HepG2 (cell line): ENCODE results near the gene IFIH1. TPM values are rescaled to one million over a fixed set of nuclear protein-coding genes. Genes with fewer than 3 reads are reported as not detected.

Source experiments
- BORCS8-MEF2B ChIP-seq: sonication (generic); formaldehyde crosslinking; IDR thresholded peaks from 2 replicates; pipeline ENCODE4 v1.8.0; 2022; ENCODE audit warnings: mild to moderate bottlenecking, missing genetic modification reagents
- CHD4 ChIP-seq: fragments of 200-600 bp; sonication (generic); IDR thresholded peaks from 2 replicates; pipeline ENCODE4 v1.7.0; 2017; ENCODE audit warnings: mild to moderate bottlenecking, low read length, borderline replicate concordance
- CTCF ChIP-seq: sonication (generic); formaldehyde crosslinking; IDR thresholded peaks from 2 replicates; pipeline ENCODE4 v1.5.0; 2020; ENCODE audit warnings: mild to moderate bottlenecking, missing genetic modification reagents, moderate library complexity
- ELF3 ChIP-seq: IDR thresholded peaks from 2 replicates; pipeline ENCODE4 v1.6.1; 2016; ENCODE audit warnings: missing genetic modification reagents, missing compliant biosample characterization
- FOSL1 ChIP-seq: sonication (generic); formaldehyde crosslinking; IDR thresholded peaks from 2 replicates; pipeline ENCODE4 v1.9.0; 2021; ENCODE audit warnings: missing genetic modification reagents, borderline replicate concordance
- HMGXB4 ChIP-seq, 2 experiments: sonication (generic) in 1 of 2; formaldehyde crosslinking in 1 of 2; IDR thresholded peaks; 2 replicates each; pipeline versions ENCODE4 v1.4.0 to v1.6.1; 2018 to 2020; ENCODE audit warnings: missing genetic modification reagents in 2 of 2, borderline replicate concordance in 1 of 2, low read depth in 1 of 2, mild to moderate bottlenecking in 1 of 2, missing biosample characterization in 1 of 2
- IRF2 ChIP-seq: IDR thresholded peaks from 2 replicates; pipeline ENCODE4 v1.6.1; 2018; ENCODE audit warnings: missing genetic modification reagents, missing compliant biosample characterization
- KDM5B ChIP-seq: sonication (generic); formaldehyde crosslinking; IDR thresholded peaks from 2 replicates; pipeline ENCODE4 v1.4.0; 2020; ENCODE audit warnings: missing genetic modification reagents, mild to moderate bottlenecking, borderline replicate concordance
- MIXL1 ChIP-seq: IDR thresholded peaks from 2 replicates; pipeline ENCODE4 v1.6.1; 2016
- RNF2 ChIP-seq: fragments of 450-650 bp; conservative IDR thresholded peaks from 2 replicates; pipeline ENCODE4 v1.6.1; 2016; ENCODE audit warnings: low read depth
- SMARCE1 ChIP-seq: fragments of 450-650 bp; IDR thresholded peaks from 2 replicates; pipeline ENCODE4 v1.6.1; 2017; ENCODE audit warnings: borderline replicate concordance
- ZBTB7B ChIP-seq: sonication (generic); formaldehyde crosslinking; IDR thresholded peaks from 2 replicates; pipeline ENCODE4 v1.4.0; 2020; ENCODE audit warnings: missing genetic modification reagents
- ZFP37 ChIP-seq: sonication (generic); formaldehyde crosslinking; IDR thresholded peaks from 2 replicates; pipeline ENCODE4 v1.4.0; 2020; ENCODE audit warnings: missing genetic modification reagents, borderline replicate concordance
- ZFP90 ChIP-seq: sonication (generic); formaldehyde crosslinking; IDR thresholded peaks from 2 replicates; pipeline ENCODE4 v1.8.0; 2022; ENCODE audit warnings: missing genetic modification reagents, mild to moderate bottlenecking, inconsistent platforms, borderline replicate concordance
- ZFX ChIP-seq: sonication (generic); formaldehyde crosslinking; IDR thresholded peaks from 2 replicates; pipeline ENCODE4 v1.4.0; 2020; ENCODE audit warnings: mild to moderate bottlenecking, low read depth, missing genetic modification reagents, moderate library complexity
- ZKSCAN5 ChIP-seq: sonication (generic); formaldehyde crosslinking; IDR thresholded peaks from 2 replicates; pipeline ENCODE4 v1.5.1; 2020; ENCODE audit warnings: mild to moderate bottlenecking, missing genetic modification reagents
- ZNF160 ChIP-seq: sonication (generic); formaldehyde crosslinking; IDR thresholded peaks from 2 replicates; pipeline ENCODE4 v1.8.0; 2022; ENCODE audit warnings: mild to moderate bottlenecking, inconsistent platforms, missing genetic modification reagents
- ZNF20 ChIP-seq: sonication (generic); formaldehyde crosslinking; IDR thresholded peaks from 2 replicates; pipeline ENCODE4 v1.4.0; 2020; ENCODE audit warnings: mild to moderate bottlenecking, moderate library complexity, missing genetic modification reagents
- ZNF292 ChIP-seq: sonication (generic); formaldehyde crosslinking; IDR thresholded peaks from 2 replicates; pipeline ENCODE4 v1.8.1; 2022; ENCODE audit warnings: mild to moderate bottlenecking, low read depth, missing genetic modification reagents, borderline replicate concordance
- ZNF343 ChIP-seq: sonication (generic); formaldehyde crosslinking; IDR thresholded peaks from 2 replicates; pipeline ENCODE4 v1.4.0; 2020; ENCODE audit warnings: mild to moderate bottlenecking, missing genetic modification reagents
- ZNF687 ChIP-seq: sonication (generic); formaldehyde crosslinking; IDR thresholded peaks from 2 replicates; pipeline ENCODE4 v1.5.1; 2020; ENCODE audit warnings: mild to moderate bottlenecking, missing genetic modification reagents, moderate library complexity
- ZNF83 ChIP-seq: sonication (generic); formaldehyde crosslinking; IDR thresholded peaks from 2 replicates; pipeline ENCODE4 v1.4.0; 2020; ENCODE audit warnings: missing genetic modification reagents, mild to moderate bottlenecking, borderline replicate concordance
- polyA plus RNA-seq, 8 experiments: library from polyadenylated mRNA; depleted of rRNA in 3 of 8; stranded (reverse) in 7 of 8; unstranded in 1 of 8; fragments of >200 nt; fragmentation: Illumina TruSeq in 4 of 8; extraction: Trizol in 4 of 8; gene quantifications; 2 replicates each; pipeline versions ENCODE4 v1.2.1 to v1.2.3, GENCODE V29; 2011 to 2016; ENCODE audit warnings: low read depth in 4 of 8, missing spikeins in 1 of 8, mixed read lengths in 1 of 8; ENCODE audit not compliant: insufficient read depth in 1 of 8
- total RNA-seq, 5 experiments: library from RNA; depleted of rRNA; stranded (reverse); fragments of >200 nt; fragmentation: Illumina TruSeq; extraction: Trizol; gene quantifications; 2 replicates each; pipeline ENCODE4 v1.2.3, GENCODE V29; 2016; ENCODE audit warnings: low read depth in 1 of 5

The IFIH1 gene
- total and polyA plus RNA-seq, 2 of the 13 experiments (the other 11 are each of a cell fraction or from before 2014, with no cell fraction given): 1.5 to 11.5 TPM

GRCh38 chr2:162221064-162221463 lies 97.4 kb downstream of the IFIH1 start (continued):
- TF ChIP-seq ZFP37 (CRISPR knock-in tag): no peak
- TF ChIP-seq ZBTB7B (CRISPR knock-in tag): no peak
- TF ChIP-seq MIXL1 (CRISPR knock-in tag): 0 out of 2 replicates have a peak, but pooled peaks have one; percentile 15
- no peak for TF ChIP-seq ZNF83 (CRISPR knock-in tag)
- TF ChIP-seq BORCS8-MEF2B (CRISPR knock-in tag): no peak
- no peak for TF ChIP-seq FOSL1 (CRISPR knock-in tag)
- TF ChIP-seq CTCF: peak; percentile 95
- TF ChIP-seq RNF2: 0 out of 2 replicates have a peak, but pooled peaks have one; percentile 37
- no peak for TF ChIP-seq ZKSCAN5 (CRISPR knock-in tag)
- 0 out of 4 replicates have a peak, but pooled peaks of 1 of the 2 experiments have one; percentile 39 for TF ChIP-seq HMGXB4 (CRISPR knock-in tag; IDR thresholded peaks at IDR 0.05; ENCODE audit: borderline replicate concordance in 1 of 2, low read depth in 1 of 2)
- TF ChIP-seq ZNF343 (CRISPR knock-in tag): 0 out of 2 replicates have a peak, but pooled peaks have one; percentile 31
- no peak for TF ChIP-seq ZNF292 (CRISPR knock-in tag)
- TF ChIP-seq ELF3 (CRISPR knock-in tag): 0 out of 2 replicates have a peak, but pooled peaks have one; percentile 21
- peak; percentile 45 for TF ChIP-seq ZFX (CRISPR knock-in tag)
- TF ChIP-seq ZNF160 (CRISPR knock-in tag): no peak
- TF ChIP-seq ZFP90: no peak
- peak; percentile 27; the same call in 1 of the 2 replicates for TF ChIP-seq ZNF687
- TF ChIP-seq ZNF20 (CRISPR knock-in tag): no peak
- peak; percentile 34; the same call in 1 of the 2 replicates for TF ChIP-seq IRF2 (CRISPR knock-in tag)
- no peak for TF ChIP-seq CHD4
- TF ChIP-seq KDM5B: no peak
- no peak for TF ChIP-seq SMARCE1
